ENCODE measurements around the gene EFCAB6. TPM values are rescaled to one million over a fixed set of nuclear protein-coding genes. Genes with fewer than 3 reads are reported as not detected.

EFCAB6 gene
- total RNA-seq, 1 experiment from 2014 or later: 0.21 TPM

- H3K36me3 ChIP-seq (ENCODE audit: control insufficient read depth, insufficient read depth, low read length): no peaks in the 10 kb centered on the region
- no peak overlapping the region for H3K27ac ChIP-seq (ENCODE audit: low read length)
- no peak for ATAC-seq
- H3K4me3 ChIP-seq (ENCODE audit: low read depth in 2 of 2, low read length in 2 of 2): no peak overlapping the region
- no peak for DNase-seq (ENCODE audit: low read depth, low spot score)
- no peaks in the 10 kb centered on the region for H3K27me3 ChIP-seq (ENCODE audit: control insufficient read depth, insufficient read depth, low read length)
- in situ Hi-C loops (cut with HindIII; ENCODE audit: low pct_unique_long_range_greater_than_20kb, low sequenced_read_pairs) (no loop called here), intact Hi-C loops (cut with micrococcal nuclease; ENCODE audit: unreplicated experiment) (no loop called here)
- ChIA-PET CTCF (no interaction called here), POLR2A (no interaction called here)
- no peaks in the 10 kb centered on the region for H3K9me3 ChIP-seq (ENCODE audit: control insufficient read depth, insufficient read depth, low read depth, low read length)
- no TSS peak for BruUV-seq (replicated peaks)
- no peaks in the 10 kb centered on the region for H3K4me1 ChIP-seq (ENCODE audit: control insufficient read depth, insufficient read depth, low read length)
- TF ChIP-seq CTCF (IDR thresholded peaks at IDR 0.05): no peak
Observed at GRCh38 chr22:43820651-43821305, 8.7 kb upstream of the EFCAB6 start.

DNA sequence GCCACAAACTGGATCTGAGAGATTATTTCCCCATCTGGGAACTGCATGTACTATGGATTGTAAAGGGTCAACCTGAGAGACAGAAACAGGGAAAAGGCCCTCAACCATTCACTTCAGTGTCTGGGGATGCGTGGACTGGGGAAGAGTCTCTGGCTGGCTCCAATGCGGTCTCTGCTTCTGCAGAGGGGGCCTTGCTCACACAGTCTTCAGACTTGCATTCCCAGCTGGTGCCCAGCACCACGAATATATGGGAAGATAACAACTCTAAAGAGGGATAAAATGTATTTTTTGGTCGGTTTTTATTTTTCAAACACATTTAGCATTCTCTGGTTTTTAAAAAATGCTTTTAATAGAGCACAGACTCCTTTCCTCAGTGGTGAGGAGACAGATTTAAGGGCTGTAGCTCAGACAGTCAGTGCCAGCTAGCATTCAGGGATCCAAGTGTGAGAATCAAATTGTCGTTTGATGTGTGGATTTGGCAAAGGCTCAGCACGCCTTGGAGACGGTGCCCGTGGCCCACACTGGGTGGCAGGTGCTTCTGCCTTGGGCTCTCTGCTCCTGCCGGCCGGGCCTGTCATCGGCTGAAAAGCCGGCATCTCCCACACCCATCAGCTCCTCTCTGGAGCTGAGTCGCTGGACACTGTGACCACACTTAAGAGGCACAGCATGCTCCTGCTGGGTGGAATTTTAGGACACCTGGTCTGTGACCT lies 8.0 kb upstream of the EFCAB6 start:
- no peaks in the 10 kb centered on the region for H3K4me1 ChIP-seq (ENCODE audit: control insufficient read depth, insufficient read depth, low read length)
- H3K36me3 ChIP-seq (ENCODE audit: control insufficient read depth, insufficient read depth, low read length): no peaks in the 10 kb centered on the region
- ChIA-PET POLR2A (interaction anchor here (0.5 kb wide), 1 partner anchor 434 kb away, joined by 7 read pairs; no protein-coding TSS in a partner anchor), CTCF (no interaction called here)
- intact Hi-C loops (cut with micrococcal nuclease; ENCODE audit: unreplicated experiment) (no loop called here), in situ Hi-C loops (cut with HindIII; ENCODE audit: low pct_unique_long_range_greater_than_20kb, low sequenced_read_pairs) (no loop called here)
- no peak overlapping the region for H3K4me3 ChIP-seq (ENCODE audit: low read depth in 2 of 2, low read length in 2 of 2)
- H3K9me3 ChIP-seq (ENCODE audit: control insufficient read depth, insufficient read depth, low read depth, low read length): no peaks in the 10 kb centered on the region
- ATAC-seq (no peak), DNase-seq (ENCODE audit: low read depth, low spot score) (no peak)
- TF ChIP-seq CTCF (IDR thresholded peaks at IDR 0.05): no peak
- no peak for TF ChIP-seq TCF7L2 (IDR thresholded peaks at IDR 0.05; ENCODE audit: low read depth, low read length)
- TF ChIP-seq SIN3A (IDR thresholded peaks at IDR 0.05; ENCODE audit: borderline replicate concordance, insufficient read depth, low read depth, low read length): no peak
- no peak for TF ChIP-seq REST (IDR thresholded peaks at IDR 0.05; ENCODE audit: insufficient read depth in 1 of 2, low read depth in 2 of 2, low read length in 1 of 2)
- no peak for TF ChIP-seq POLR2AphosphoS5 (IDR thresholded peaks at IDR 0.05; ENCODE audit: low read depth, low read length)
- BruUV-seq (replicated peaks): no TSS peak
- H3K27ac ChIP-seq (ENCODE audit: low read length): no peak overlapping the region
- H3K27me3 ChIP-seq (ENCODE audit: control insufficient read depth, insufficient read depth, low read length): no peaks in the 10 kb centered on the region
